Hepatocyte (in vitro differentiated cells): Measurements from ENCODE around the gene CLASP2. TPM values are rescaled to one million over a fixed set of nuclear protein-coding genes. Genes with fewer than 3 reads are reported as not detected.

Experiments used
- DNase-seq: peaks from one replicate; pipeline ENCODE4 v3.0.0-alpha.2; 2016; ENCODE audit warnings: low spot score
- H2AFZ ChIP-seq: fragments of 200-600 bp; sonication (generic); 2 replicates; pipeline ENCODE4 v1.6.0; 2016; ENCODE audit warnings: antibody characterized with exemption, mild to moderate bottlenecking
- H3K27ac ChIP-seq: fragments of 200-600 bp; sonication (generic); 2 replicates; pipeline ENCODE4 v1.5.1; 2016; ENCODE audit warnings: mild to moderate bottlenecking
- H3K27me3 ChIP-seq: fragments of 200-600 bp; sonication (generic); 2 replicates; pipeline ENCODE4 v1.6.1; 2016
- H3K36me3 ChIP-seq: fragments of 200-600 bp; sonication (generic); replicated peaks from 2 replicates; pipeline ENCODE4 v1.5.1; 2016; ENCODE audit warnings: low read depth; ENCODE audit not compliant: insufficient read depth
- H3K4me1 ChIP-seq: fragments of 200-600 bp; sonication (generic); 2 replicates; pipeline ENCODE4 v1.5.1; 2016; ENCODE audit warnings: mild to moderate bottlenecking, moderate library complexity; ENCODE audit not compliant: insufficient read depth
- H3K4me2 ChIP-seq: fragments of 200-600 bp; sonication (generic); 2 replicates; pipeline ENCODE4 v1.6.0; 2016
- H3K4me3 ChIP-seq: fragments of 200-600 bp; sonication (generic); 2 replicates; pipeline ENCODE4 v1.5.1; 2016; ENCODE audit warnings: mild to moderate bottlenecking
- H3K79me2 ChIP-seq: fragments of 200-600 bp; sonication (generic); 2 replicates; pipeline ENCODE4 v1.6.0; 2017; ENCODE audit warnings: mild to moderate bottlenecking
- H3K9me2 ChIP-seq: fragments of 200-600 bp; sonication (generic); replicated peaks from 2 replicates; pipeline ENCODE4 v1.6.0; 2017; ENCODE audit warnings: mild to moderate bottlenecking; ENCODE audit not compliant: insufficient read depth
- H3K9me3 ChIP-seq: fragments of 200-600 bp; sonication (generic); 2 replicates; pipeline ENCODE4 v1.5.1; 2016; ENCODE audit warnings: low read depth, mild to moderate bottlenecking
- H4K20me1 ChIP-seq: fragments of 200-600 bp; sonication (generic); 2 replicates; pipeline ENCODE4 v1.6.0; 2016; ENCODE audit warnings: mild to moderate bottlenecking; ENCODE audit not compliant: insufficient read depth, poor library complexity, severe bottlenecking
- CTCF ChIP-seq: fragments of 200-600 bp; sonication (generic); IDR thresholded peaks from 2 replicates; pipeline ENCODE4 v1.5.1; 2016; ENCODE audit warnings: antibody characterized with exemption, mild to moderate bottlenecking; ENCODE audit not compliant: poor library complexity
- EZH2 ChIP-seq: fragments of 200-600 bp; sonication (generic); IDR thresholded peaks from 2 replicates; pipeline ENCODE4 v1.6.1; 2016; ENCODE audit warnings: antibody characterized with exemption, mild to moderate bottlenecking, borderline replicate concordance
- EZH2phosphoT487 ChIP-seq: fragments of 200-600 bp; sonication (generic); IDR thresholded peaks from one replicate; pipeline ENCODE4 v1.6.1; 2018; ENCODE audit warnings: antibody characterized with exemption, mild to moderate bottlenecking, low read depth, moderate library complexity; ENCODE audit not compliant: unreplicated experiment, severe bottlenecking
- WGBS: methylation state at CpG from one replicate; pipeline ENCODE4 v1.1.6; 2016; ENCODE audit warnings: low lambda C conversion rate; ENCODE audit errors: missing lambda C conversion rate; 5-methylcytosine and 5-hydroxymethylcytosine counted together
- polyA plus RNA-seq: library from polyadenylated mRNA; unstranded; fragments of >200 nt; fragmentation: Nextera tagmentation; extraction: Ambion mirVana; gene quantifications from 2 replicates; pipeline ENCODE4 v1.2.1, GENCODE V29; 2016
- total RNA-seq: library from RNA; depleted of rRNA; stranded (reverse); fragments of >200 nt; gene quantifications from 2 replicates; pipeline ENCODE4 v1.2.3, GENCODE V29; 2014

Gene CLASP2
- total and polyA plus RNA-seq, 2 experiments from 2014 or later = 12.0 to 34.5 TPM

DNA sequence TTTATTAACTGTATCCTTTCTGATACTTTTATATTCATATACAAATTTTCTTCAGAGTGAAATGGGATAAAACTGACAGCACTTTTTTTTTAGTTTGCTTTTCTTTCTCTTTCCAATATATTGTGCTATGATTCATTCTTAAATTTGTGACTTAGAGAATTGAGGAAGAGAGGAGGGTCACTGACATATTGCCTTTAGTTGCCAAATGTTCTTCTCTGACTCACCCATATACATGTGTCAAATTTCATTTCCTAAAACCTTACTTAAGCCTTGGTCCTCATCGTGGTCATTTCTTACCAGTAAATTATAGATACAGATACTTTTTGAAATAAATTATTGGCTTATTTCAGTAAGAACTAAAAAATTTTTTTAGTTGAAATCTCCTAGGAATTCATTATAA, 53.9 kb downstream of the CLASP2 start:
- H3K4me1 ChIP-seq = peaks cover 9% of the 10 kb centered on the region
- no peaks in the 10 kb centered on the region for H3K9me3 ChIP-seq
- H4K20me1 ChIP-seq = no peaks in the 10 kb centered on the region
- no peak for DNase-seq
- H3K27me3 ChIP-seq = no peaks in the 10 kb centered on the region
- no peaks in the 10 kb centered on the region for H3K79me2 ChIP-seq
- WGBS = 74% methylated on average over 1 of the region's 1 CpG
- no peak overlapping the region for H3K4me3 ChIP-seq
- no peak overlapping the region for H3K27ac ChIP-seq
- no peak overlapping the region for H2AFZ ChIP-seq
- H3K9me2 ChIP-seq = no peaks in the 10 kb centered on the region
- H3K36me3 ChIP-seq = no peaks in the 10 kb centered on the region
- no peak overlapping the region for H3K4me2 ChIP-seq
- TF ChIP-seq CTCF (no peak), EZH2phosphoT487 (no peak), EZH2 (no peak)

DNA sequence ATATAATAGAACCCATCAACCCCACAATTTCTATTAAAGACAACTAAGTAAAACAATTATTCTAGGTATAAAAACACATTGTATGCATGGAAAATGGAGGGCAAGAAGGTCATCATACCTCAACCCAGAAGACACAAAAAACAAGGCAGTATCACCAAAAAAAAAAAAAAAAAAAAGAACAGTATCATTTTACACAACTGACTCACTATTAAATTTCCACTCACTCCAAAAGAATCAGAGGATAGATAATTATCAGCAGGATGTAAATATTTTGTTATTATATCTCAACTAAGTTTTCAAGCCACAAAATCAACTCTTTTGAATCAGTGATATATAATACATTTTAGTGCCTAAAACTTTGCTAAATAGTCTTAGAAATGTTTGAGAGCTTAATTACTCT, 55.0 kb downstream of the CLASP2 start:
- no peak for TF ChIP-seq CTCF
- TF ChIP-seq EZH2 = no peak
- no peak for TF ChIP-seq EZH2phosphoT487
- H3K27ac ChIP-seq = no peak overlapping the region
- no peaks in the 10 kb centered on the region for H3K9me2 ChIP-seq
- no peaks in the 10 kb centered on the region for H3K36me3 ChIP-seq
- no peak overlapping the region for H3K4me3 ChIP-seq
- H3K27me3 ChIP-seq = no peaks in the 10 kb centered on the region
- DNase-seq = no peak
- peaks cover 9% of the 10 kb centered on the region for H3K4me1 ChIP-seq
- H4K20me1 ChIP-seq = no peaks in the 10 kb centered on the region
- H2AFZ ChIP-seq = no peak overlapping the region
- H3K4me2 ChIP-seq = no peak overlapping the region
- no peaks in the 10 kb centered on the region for H3K9me3 ChIP-seq
- H3K79me2 ChIP-seq = peaks cover 3% of the 10 kb centered on the region

DNA sequence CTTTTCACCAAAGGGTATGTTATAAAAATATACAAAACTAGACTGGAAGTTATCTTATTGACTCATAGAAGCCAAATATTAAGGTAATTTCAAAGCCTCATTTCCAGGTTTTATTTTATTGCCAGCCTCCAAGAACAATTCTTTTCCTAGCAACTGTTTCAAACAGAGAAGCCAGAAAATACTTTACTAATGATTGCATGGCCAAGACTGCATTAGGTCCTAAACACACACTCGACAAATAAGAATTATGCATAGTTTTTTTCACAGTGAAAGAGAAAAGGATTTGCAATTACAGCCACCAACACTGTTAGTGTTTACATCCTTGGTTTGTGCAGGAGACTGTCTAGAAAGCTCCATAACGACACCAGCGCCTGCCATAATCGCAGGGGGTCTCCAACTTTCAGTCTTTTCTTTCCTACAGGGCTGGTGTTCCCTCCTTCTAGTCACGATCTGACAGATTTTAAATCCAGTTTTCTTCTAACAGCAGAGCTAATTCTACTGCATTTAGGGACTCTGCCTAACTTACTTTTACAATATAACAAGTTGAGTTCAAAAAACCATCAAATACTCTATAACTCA, 58.1 kb downstream of the CLASP2 start:
- DNase-seq = no peak
- Histone ChIP-seq H3K79me2 (peaks cover 29% of the 10 kb centered on the region), H4K20me1 (no peaks in the 10 kb centered on the region), H3K4me1 (peaks cover 9% of the 10 kb centered on the region), H3K27me3 (no peaks in the 10 kb centered on the region), H3K9me2 (no peaks in the 10 kb centered on the region), H3K36me3 (no peaks in the 10 kb centered on the region), H3K4me2 (peak overlapping the region; percentile 79), H3K4me3 (peak overlapping the region; percentile 33), H2AFZ (peak overlapping the region; percentile 63), H3K27ac (peak overlapping the region; percentile 80), H3K9me3 (no peaks in the 10 kb centered on the region)
- 50% methylated on average over 5 of the region's 5 CpGs for WGBS
- no peak for TF ChIP-seq EZH2
- no peak for TF ChIP-seq EZH2phosphoT487
- no peak for TF ChIP-seq CTCF
